Measurements from ENCODE around the gene FBL.

DNA sequence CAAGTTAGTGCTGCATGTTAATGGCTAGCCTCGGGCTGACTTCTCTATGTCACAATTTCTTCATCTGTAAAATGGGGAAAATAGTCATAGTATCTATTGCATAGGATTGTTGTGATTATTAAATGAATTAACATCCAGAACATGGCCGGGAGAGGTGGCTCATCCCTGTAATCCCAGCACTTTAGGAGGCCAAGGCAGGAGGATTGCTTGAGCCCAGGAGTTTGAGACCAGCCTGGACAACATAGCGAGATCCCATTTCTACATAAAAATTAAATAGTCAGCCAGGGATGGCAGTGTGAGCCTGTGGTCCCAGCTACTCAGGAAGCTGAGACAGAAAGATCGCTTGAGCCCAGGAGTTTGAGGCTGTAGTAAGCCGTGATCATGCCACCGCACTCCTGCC is 21.8 kb upstream of the FBL start:
- TF ChIP-seq, protein P1, sequence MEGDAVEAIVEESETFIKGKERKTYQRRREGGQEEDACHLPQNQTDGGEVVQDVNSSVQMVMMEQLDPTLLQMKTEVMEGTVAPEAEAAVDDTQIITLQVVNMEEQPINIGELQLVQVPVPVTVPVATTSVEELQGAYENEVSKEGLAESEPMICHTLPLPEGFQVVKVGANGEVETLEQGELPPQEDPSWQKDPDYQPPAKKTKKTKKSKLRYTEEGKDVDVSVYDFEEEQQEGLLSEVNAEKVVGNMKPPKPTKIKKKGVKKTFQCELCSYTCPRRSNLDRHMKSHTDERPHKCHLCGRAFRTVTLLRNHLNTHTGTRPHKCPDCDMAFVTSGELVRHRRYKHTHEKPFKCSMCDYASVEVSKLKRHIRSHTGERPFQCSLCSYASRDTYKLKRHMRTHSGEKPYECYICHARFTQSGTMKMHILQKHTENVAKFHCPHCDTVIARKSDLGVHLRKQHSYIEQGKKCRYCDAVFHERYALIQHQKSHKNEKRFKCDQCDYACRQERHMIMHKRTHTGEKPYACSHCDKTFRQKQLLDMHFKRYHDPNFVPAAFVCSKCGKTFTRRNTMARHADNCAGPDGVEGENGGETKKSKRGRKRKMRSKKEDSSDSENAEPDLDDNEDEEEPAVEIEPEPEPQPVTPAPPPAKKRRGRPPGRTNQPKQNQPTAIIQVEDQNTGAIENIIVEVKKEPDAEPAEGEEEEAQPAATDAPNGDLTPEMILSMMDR (IDR thresholded peaks at IDR 0.05), result no peak
- no peak for TF ChIP-seq POLR2A (IDR thresholded peaks at IDR 0.05)
